C1 segment of cervical spinal cord (tissue), 14 donors: ENCODE results near the gene C22orf39.

Source experiments
- DNase-seq, 14 donors: peaks; one replicate each; lab custom pipeline; 2025; lab: John Stamatoyannopoulos, UW

C22orf39 gene

GRCh38 chr22:19477321-19478044, 30.0 kb upstream of the C22orf39 start:
- no peak for DNase-seq

GRCh38 chr22:19476023-19476422, 28.5 kb upstream of the C22orf39 start:
- no peak for DNase-seq

GRCh38 chr22:19473578-19473977, 26.1 kb upstream of the C22orf39 start:
- DNase-seq = no peak

- no peak for DNase-seq
These were observed 24.7 kb upstream of the C22orf39 start for GRCh38 chr22:19472233-19472632.

- no peak for DNase-seq
These were observed 24.1 kb upstream of the C22orf39 start for GRCh38 chr22:19471572-19471971.

- DNase-seq = no peak
These were observed 22.5 kb upstream of the C22orf39 start for GRCh38 chr22:19470010-19470409.

GRCh38 chr22:19469421-19469820, 21.9 kb upstream of the C22orf39 start:
- peak in 1 of 14 donors; percentile 91 for DNase-seq

- DNase-seq = no peak
These were observed 20.4 kb upstream of the C22orf39 start for GRCh38 chr22:19467912-19468311.

- DNase-seq = no peak
These were observed 19.6 kb upstream of the C22orf39 start for GRCh38 chr22:19466848-19467752.

GRCh38 chr22:19466126-19466716, 18.7 kb upstream of the C22orf39 start:
- peak in 1 of 14 donors; percentile 46 for DNase-seq

GRCh38 chr22:19464975-19465374, 17.5 kb upstream of the C22orf39 start:
- DNase-seq = no peak

- DNase-seq = no peak
These were observed 17.0 kb upstream of the C22orf39 start for GRCh38 chr22:19464546-19464945.

GRCh38 chr22:19463491-19464469, 16.3 kb upstream of the C22orf39 start:
- DNase-seq = no peak

GRCh38 chr22:19463008-19463407, 15.5 kb upstream of the C22orf39 start:
- DNase-seq = no peak

- DNase-seq = no peak
These were observed 14.0 kb upstream of the C22orf39 start for GRCh38 chr22:19461506-19461905.

GRCh38 chr22:19460036-19460435, 12.5 kb upstream of the C22orf39 start:
- no peak for DNase-seq

GRCh38 chr22:19457828-19458428, 10.4 kb upstream of the C22orf39 start:
- DNase-seq = no peak

GRCh38 chr22:19456541-19456940, 9.0 kb upstream of the C22orf39 start:
- DNase-seq = no peak

- DNase-seq = peak in 1 of 14 donors; percentile 27
These were observed 8.3 kb upstream of the C22orf39 start for GRCh38 chr22:19455585-19456370.

- DNase-seq = no peak
These were observed 7.5 kb upstream of the C22orf39 start for GRCh38 chr22:19455033-19455432.
